DOHH2 (cell line): ENCODE measurements around the gene SLC12A7.

Source experiments
- H3F3A ChIP-seq: fragments of 200-600 bp; sonication (generic), shearing (Covaris generic); 2 replicates; pipeline ENCODE4 v1.6.0; 2016; ENCODE audit warnings: antibody characterized with exemption, mild to moderate bottlenecking; ENCODE audit not compliant: control insufficient read depth, insufficient read depth
- H3K27ac ChIP-seq: fragments of 200-600 bp; sonication (generic); 2 replicates; pipeline ENCODE4 v1.5.1; 2014; ENCODE audit warnings: low read depth, mild to moderate bottlenecking, low read length, moderate library complexity
- H3K27me3 ChIP-seq: fragments of 200-600 bp; sonication (generic); 2 replicates; pipeline ENCODE4 v1.6.1; 2014; ENCODE audit warnings: mild to moderate bottlenecking, low read length, mixed read lengths; ENCODE audit not compliant: control insufficient read depth
- H3K36me3 ChIP-seq: fragments of 200-600 bp; sonication (generic); 2 replicates; pipeline ENCODE4 v1.6.1; 2014; ENCODE audit warnings: mild to moderate bottlenecking, low read length, moderate library complexity, mixed read lengths; ENCODE audit not compliant: control insufficient read depth
- H3K4me1 ChIP-seq: fragments of 200-600 bp; sonication (generic); 2 replicates; pipeline ENCODE4 v1.6.1; 2014; ENCODE audit warnings: mild to moderate bottlenecking, low read length, mixed read lengths; ENCODE audit not compliant: control insufficient read depth
- H3K4me2 ChIP-seq: fragments of 200-600 bp; sonication (generic); 2 replicates; pipeline ENCODE4 v1.6.0; 2014; ENCODE audit warnings: mild to moderate bottlenecking, low read length, moderate library complexity
- H3K4me3 ChIP-seq: fragments of 200-600 bp; sonication (generic); 2 replicates; pipeline ENCODE4 v1.5.1; 2014; ENCODE audit warnings: mild to moderate bottlenecking, low read length, mixed read lengths
- H3K79me2 ChIP-seq: fragments of 200-600 bp; sonication (generic); 2 replicates; pipeline ENCODE4 v1.6.1; 2014; ENCODE audit warnings: mild to moderate bottlenecking, low read length, mixed read lengths; ENCODE audit not compliant: control insufficient read depth
- H3K9me2 ChIP-seq: fragments of 200-600 bp; sonication (generic); replicated peaks from 2 replicates; pipeline ENCODE4 v1.6.1; 2014; ENCODE audit warnings: mild to moderate bottlenecking, low read length, mixed read lengths; ENCODE audit not compliant: control insufficient read depth
- H3K9me3 ChIP-seq: fragments of 200-600 bp; sonication (generic); 2 replicates; pipeline ENCODE4 v1.6.1; 2014; ENCODE audit warnings: antibody characterized with exemption, low read length, mixed read lengths; ENCODE audit not compliant: control insufficient read depth, insufficient read depth
- H4K20me1 ChIP-seq: fragments of 200-600 bp; sonication (generic); 2 replicates; pipeline ENCODE4 v1.6.0; 2014; ENCODE audit warnings: low read depth, mild to moderate bottlenecking, antibody characterized with exemption, low read length, moderate library complexity; ENCODE audit not compliant: control insufficient read depth, insufficient read depth
- CTCF ChIP-seq: fragments of 200-600 bp; sonication (generic); IDR thresholded peaks from one replicate; pipeline ENCODE4 v1.5.1; 2014; ENCODE audit warnings: antibody characterized with exemption, mild to moderate bottlenecking, low read depth, low read length; ENCODE audit not compliant: poor library complexity, severe bottlenecking
- EZH2phosphoT487 ChIP-seq: fragments of 200-600 bp; sonication (generic); IDR thresholded peaks from 2 replicates; pipeline ENCODE4 v1.6.1; 2017; ENCODE audit warnings: borderline replicate concordance, mild to moderate bottlenecking, antibody characterized with exemption, low read length, moderate library complexity, mixed read lengths

The SLC12A7 gene

GRCh38 chr5:1134478-1134877 is 22.6 kb upstream of the SLC12A7 start:
- no peaks in the 10 kb centered on the region for H3K79me2 ChIP-seq
- no peaks in the 10 kb centered on the region for H3K9me2 ChIP-seq
- H3K27ac ChIP-seq = peak overlapping the region; percentile 50
- peak; percentile 64 for TF ChIP-seq CTCF
- TF ChIP-seq EZH2phosphoT487 = no peak
- peak overlapping the region; percentile 55 for H3K4me2 ChIP-seq
- H3K36me3 ChIP-seq = no peaks in the 10 kb centered on the region
- peaks cover 61% of the 10 kb centered on the region for H3K4me1 ChIP-seq
- no peaks in the 10 kb centered on the region for H3K27me3 ChIP-seq
- peaks cover 3% of the 10 kb centered on the region; the same call in 1 of the 2 replicates for H3F3A ChIP-seq
- H4K20me1 ChIP-seq = no peaks in the 10 kb centered on the region
- peak overlapping the region; percentile 36 for H3K4me3 ChIP-seq
- H3K9me3 ChIP-seq = no peaks in the 10 kb centered on the region

GRCh38 chr5:1133510-1134201 is 21.8 kb upstream of the SLC12A7 start:
- no peaks in the 10 kb centered on the region for H3K36me3 ChIP-seq
- peaks cover 61% of the 10 kb centered on the region for H3K4me1 ChIP-seq
- H3K27me3 ChIP-seq = no peaks in the 10 kb centered on the region
- H3K9me2 ChIP-seq = no peaks in the 10 kb centered on the region
- TF ChIP-seq CTCF (no peak), EZH2phosphoT487 (no peak)
- H3K4me3 ChIP-seq = peak overlapping the region; percentile 36
- H3F3A ChIP-seq = peaks cover 3% of the 10 kb centered on the region; the same call in 1 of the 2 replicates
- H3K9me3 ChIP-seq = no peaks in the 10 kb centered on the region
- no peaks in the 10 kb centered on the region for H3K79me2 ChIP-seq
- no peaks in the 10 kb centered on the region for H4K20me1 ChIP-seq
- peak overlapping the region; percentile 55 for H3K4me2 ChIP-seq
- H3K27ac ChIP-seq = peak overlapping the region; percentile 50

GRCh38 chr5:1133108-1133507 is 21.2 kb upstream of the SLC12A7 start:
- no peaks in the 10 kb centered on the region for H3K27me3 ChIP-seq
- peak overlapping the region; percentile 55 for H3K4me2 ChIP-seq
- no peak for TF ChIP-seq CTCF
- TF ChIP-seq EZH2phosphoT487 = no peak
- H3K27ac ChIP-seq = peak overlapping the region; percentile 50
- H3K4me1 ChIP-seq = peaks cover 61% of the 10 kb centered on the region
- no peaks in the 10 kb centered on the region for H3K36me3 ChIP-seq
- no peaks in the 10 kb centered on the region for H3K79me2 ChIP-seq
- no peaks in the 10 kb centered on the region for H3K9me3 ChIP-seq
- H3K9me2 ChIP-seq = no peaks in the 10 kb centered on the region
- H3F3A ChIP-seq = peaks cover 3% of the 10 kb centered on the region; the same call in 1 of the 2 replicates
- no peaks in the 10 kb centered on the region for H4K20me1 ChIP-seq
- peak overlapping the region; percentile 36 for H3K4me3 ChIP-seq
